ENCODE data around the gene ATP5F1E. TPM values are rescaled to one million over a fixed set of nuclear protein-coding genes. Genes with fewer than 3 reads are reported as not detected.

The ATP5F1E gene
- total and polyA plus RNA-seq, 9 of the 15 experiments (the other 6 are each of a cell fraction or from before 2014, with no cell fraction given), result 60.3 to 162 (median 113) TPM

GRCh38 chr20:59020938-59021551 is 11.1 kb downstream of the ATP5F1E start (continued):
- TF ChIP-seq ARID4B (CRISPR knock-in tag; IDR thresholded peaks at IDR 0.05), result no peak
- TF ChIP-seq SETDB1 (IDR thresholded peaks at IDR 0.05; ENCODE audit: low read length), result no peak
- TF ChIP-seq HBP1 (CRISPR knock-in tag; IDR thresholded peaks at IDR 0.05), result 0 out of 2 replicates have a peak, but pooled peaks have one; percentile 82
- TF ChIP-seq FOXA3 (CRISPR knock-in tag; conservative IDR thresholded peaks at IDR 0.05 in 1 of 2, IDR thresholded peaks at IDR 0.05 in 1 of 2), result no peak
- TF ChIP-seq FOXP1 (CRISPR knock-in tag; IDR thresholded peaks at IDR 0.05), result no peak
- TF ChIP-seq SMAD3 (CRISPR knock-in tag; conservative IDR thresholded peaks at IDR 0.05), result 0 out of 2 replicates have a peak, but pooled peaks have one; percentile 46
- no peak for TF ChIP-seq POLR3A (IDR thresholded peaks at IDR 0.05; ENCODE audit: borderline replicate concordance, extremely low read depth, insufficient read depth, insufficient read length)
- peak; percentile 69 for TF ChIP-seq MEF2D (tag; conservative IDR thresholded peaks at IDR 0.05; ENCODE audit: low read depth)
- peak; percentile 74 for TF ChIP-seq CCNT2 (IDR thresholded peaks at IDR 0.05; ENCODE audit: borderline replicate concordance, extremely low read depth, insufficient read length, low read depth, low read length)
- TF ChIP-seq RB1 (IDR thresholded peaks at IDR 0.05; ENCODE audit: low read depth), result no peak
- TF ChIP-seq CREB1 (IDR thresholded peaks at IDR 0.05), result peak; percentile 63; the same call in 1 of the 2 replicates
- TF ChIP-seq CREB1 (CRISPR knock-in tag; IDR thresholded peaks at IDR 0.05), result no peak
- no peak for TF ChIP-seq YBX1 (IDR thresholded peaks at IDR 0.05)
- TF ChIP-seq PREB (CRISPR knock-in tag; IDR thresholded peaks at IDR 0.05), result no peak
- TF ChIP-seq JUND (IDR thresholded peaks at IDR 0.05; ENCODE audit: borderline replicate concordance, low read depth, low read length), result peak; percentile 92
- TF ChIP-seq JUND (tag; IDR thresholded peaks at IDR 0.05; ENCODE audit: borderline replicate concordance, low read depth, low read length), result peak; percentile 91; the same call in 2 of the 3 replicates
- no peak for TF ChIP-seq THAP7 (CRISPR knock-in tag; IDR thresholded peaks at IDR 0.05)
- peak; percentile 26 to 79; a peak in 2 of 4 replicates for TF ChIP-seq MLLT1 (IDR thresholded peaks at IDR 0.05)
- no peak for TF ChIP-seq XRCC5 (IDR thresholded peaks at IDR 0.05; ENCODE audit: low read depth, low read length)
